SKM-1 treated with dmso at 0.1 percent for 144 hours (cell line): ENCODE results near the gene PURA.

Source experiments
- DNase-seq: peaks from one replicate; lab custom pipeline; 2025; ENCODE audit not compliant: unreplicated experiment; lab: John Stamatoyannopoulos, UW

The PURA gene

GRCh38 chr5:140113699-140114263 is at the start of gene PURA:
TSS of gene PURA (plus strand) at chr5:140114109. CDS start at chr5:140114182, 73 bp downstream.
- DNase-seq = peak; percentile 92

DNA sequence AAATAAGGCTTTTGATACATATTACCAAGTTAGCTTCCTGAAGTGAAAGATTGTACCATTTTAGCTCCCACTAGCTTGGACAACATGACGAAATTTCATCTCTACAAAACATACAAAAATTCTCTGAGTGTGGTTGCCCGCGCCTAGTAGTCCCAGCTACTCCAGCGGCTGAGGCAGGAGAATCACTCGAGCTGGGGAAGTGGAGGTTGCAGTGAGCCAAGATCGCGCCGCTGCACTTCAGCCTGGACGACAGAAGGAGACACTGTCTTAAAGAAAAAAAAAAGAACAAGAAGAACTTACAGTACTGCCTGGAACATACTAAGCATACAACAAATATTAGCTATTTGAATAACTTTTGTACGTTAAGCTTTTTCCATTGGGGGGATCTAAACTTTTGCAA is 41.1 kb upstream of the PURA start:
- DNase-seq = no peak

DNA sequence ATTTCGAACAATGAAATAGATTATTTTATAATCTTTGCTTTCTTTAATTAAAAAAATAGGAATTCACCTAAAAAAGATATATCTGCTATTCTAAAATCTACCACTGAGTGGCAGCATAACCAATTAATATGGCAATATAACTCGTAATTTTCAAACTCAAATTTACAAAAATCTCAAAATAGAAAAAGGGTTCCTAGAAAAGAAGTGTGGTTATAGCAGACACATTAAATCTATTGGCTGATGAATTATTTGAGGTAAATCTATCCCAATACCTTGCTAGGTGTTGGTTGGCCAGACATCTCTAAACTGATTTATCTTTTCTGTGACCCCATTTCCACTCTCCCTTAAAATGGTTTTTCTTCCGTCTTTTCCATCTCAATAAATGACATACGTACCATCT is 40.6 kb upstream of the PURA start:
- no peak for DNase-seq

GRCh38 chr5:140075371-140075770 is 38.5 kb upstream of the PURA start:
- DNase-seq = no peak

DNA sequence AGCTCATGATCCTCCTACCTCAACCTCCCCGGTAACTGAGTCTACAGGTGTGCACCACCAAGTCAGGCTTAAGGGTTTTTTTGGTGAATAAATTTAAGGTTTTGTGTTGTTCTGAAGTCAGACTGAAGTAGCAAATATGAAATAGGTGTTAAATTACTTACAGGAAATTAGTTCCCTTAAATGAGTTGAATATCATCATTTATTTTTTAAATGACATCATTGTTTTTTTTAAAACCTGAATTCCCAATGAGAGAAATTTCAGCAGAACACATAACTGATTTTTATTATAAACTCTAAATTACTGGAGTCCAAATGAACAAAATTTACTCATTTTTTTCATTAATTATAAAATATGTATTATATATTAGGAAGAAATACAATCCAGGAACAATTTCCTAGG is 37.8 kb upstream of the PURA start:
- no peak for DNase-seq

- no peak for DNase-seq
Observed at GRCh38 chr5:140076788-140077187, 37.1 kb upstream of the PURA start.

GRCh38 chr5:140083120-140083519 is 30.8 kb upstream of the PURA start:
- peak; percentile 2 for DNase-seq

GRCh38 chr5:140083650-140084049 is 30.3 kb upstream of the PURA start:
- no peak for DNase-seq

GRCh38 chr5:140084541-140084940 is 29.4 kb upstream of the PURA start:
- DNase-seq = no peak

GRCh38 chr5:140090251-140090650 is 23.7 kb upstream of the PURA start:
- no peak for DNase-seq

- no peak for DNase-seq
Observed at GRCh38 chr5:140093179-140093578, 20.7 kb upstream of the PURA start.

DNA sequence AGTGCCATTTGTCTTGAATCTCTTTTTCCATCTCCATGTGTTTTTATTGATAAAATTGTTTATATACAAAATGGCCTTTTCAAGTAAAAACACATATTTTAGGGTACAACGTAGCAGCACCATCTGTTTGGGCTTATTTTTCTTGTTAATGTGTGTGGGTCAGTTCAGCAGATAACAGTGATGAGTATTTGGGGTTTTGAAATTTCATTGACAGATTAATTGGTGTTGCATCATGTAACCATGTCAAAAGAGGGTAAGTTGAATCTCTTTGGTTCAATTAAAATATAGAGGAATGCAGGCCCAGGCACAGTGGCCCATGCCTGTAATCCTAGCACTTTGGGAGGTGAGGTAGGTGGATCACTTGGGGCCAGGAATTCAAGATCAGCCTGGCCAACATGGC is 20.0 kb upstream of the PURA start:
- DNase-seq = no peak

DNA sequence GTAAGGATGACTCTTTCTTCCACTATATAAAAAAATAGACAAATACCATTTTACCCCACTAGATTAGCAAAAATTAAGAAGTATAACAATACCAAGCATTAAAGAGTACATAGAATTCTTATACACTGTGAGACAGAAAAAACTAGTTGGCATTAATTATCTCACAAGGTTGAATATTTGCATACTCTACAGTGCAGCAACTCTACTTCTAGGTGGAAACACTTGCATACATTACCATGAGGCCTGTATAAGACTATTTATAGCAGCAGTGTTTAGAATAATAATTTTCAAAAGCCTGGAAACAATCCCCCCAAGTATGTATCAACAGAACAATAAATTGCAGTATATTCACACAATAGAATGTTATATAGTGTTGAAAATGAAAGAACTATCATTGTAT is 19.0 kb upstream of the PURA start:
- no peak for DNase-seq

DNA sequence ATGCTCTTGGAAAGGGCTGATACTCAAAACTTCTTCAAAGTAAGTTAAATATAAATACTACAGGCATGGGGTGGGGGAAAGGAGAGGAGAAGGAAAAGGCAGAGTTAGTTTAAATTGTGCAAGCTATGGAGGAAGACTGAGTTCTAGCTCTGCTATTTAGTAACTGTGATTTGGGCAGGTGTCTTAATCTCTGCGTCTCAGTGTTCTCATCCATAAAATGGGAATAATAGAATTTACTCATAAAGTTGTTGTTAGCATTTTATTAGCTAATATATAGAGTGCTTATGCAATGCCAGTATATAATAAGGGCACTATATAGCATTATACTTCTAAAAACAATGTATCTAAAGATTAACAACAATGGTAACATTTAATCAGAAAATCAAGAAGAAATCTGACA is 12.7 kb upstream of the PURA start:
- no peak for DNase-seq

GRCh38 chr5:140103154-140103553 is 10.8 kb upstream of the PURA start:
- no peak for DNase-seq

- no peak for DNase-seq
Observed at GRCh38 chr5:140104100-140104499, 9.8 kb upstream of the PURA start.

GRCh38 chr5:140106101-140106500 is 7.8 kb upstream of the PURA start:
- DNase-seq = no peak

GRCh38 chr5:140106805-140107311 is 7.1 kb upstream of the PURA start:
- no peak for DNase-seq

GRCh38 chr5:140107312-140108092 is 6.4 kb upstream of the PURA start:
- peak; percentile 94 for DNase-seq

DNA sequence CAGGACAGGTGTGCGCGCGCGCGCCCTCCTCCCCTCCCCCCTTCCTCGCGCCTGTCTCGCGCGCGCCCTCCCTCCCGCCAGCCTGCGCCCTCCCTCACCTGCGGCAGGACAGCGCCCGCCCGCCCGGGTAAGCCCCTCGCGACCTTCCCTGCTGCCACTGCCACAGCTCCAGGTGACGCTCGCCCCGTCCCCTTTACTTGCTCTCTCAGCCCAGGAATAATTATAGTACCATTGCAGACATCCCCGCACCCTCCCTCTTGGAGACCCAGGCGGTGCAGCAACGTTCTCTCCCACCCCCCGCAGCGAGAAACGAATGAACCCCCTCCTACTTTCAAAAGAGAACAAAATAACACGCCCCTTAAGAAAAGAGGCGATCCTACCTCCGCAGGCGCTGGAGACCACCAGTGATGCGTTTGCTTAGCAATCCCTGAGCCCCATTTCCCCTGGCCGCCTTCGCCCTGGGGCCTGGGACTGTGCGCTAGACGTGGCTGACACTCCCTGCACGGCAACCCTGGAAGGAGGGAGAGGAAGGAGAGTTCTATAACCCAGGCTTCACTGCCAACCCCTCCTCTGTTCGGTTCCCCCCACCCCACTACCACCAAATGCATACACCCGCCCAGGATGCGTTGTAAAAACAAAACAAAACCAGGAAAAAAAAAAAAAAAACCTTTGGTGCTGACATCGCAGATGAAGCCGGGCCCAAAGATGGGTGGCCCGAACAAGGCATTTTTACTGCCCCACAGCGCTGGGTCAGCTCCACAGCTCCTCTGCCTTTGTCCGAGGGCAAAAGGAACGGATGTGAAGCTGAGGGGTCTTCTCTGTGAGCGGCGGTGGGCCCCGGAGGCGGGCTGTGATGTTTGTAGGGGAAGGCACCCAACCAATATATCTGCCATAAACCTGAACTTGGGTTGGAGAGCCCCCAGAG is 5.6 kb upstream of the PURA start:
- peak; percentile 27 for DNase-seq

- DNase-seq = no peak
Observed at GRCh38 chr5:140109018-140109758, 4.7 kb upstream of the PURA start.
